ENCODE results near the gene SAMD8.

SAMD8 gene

DNA sequence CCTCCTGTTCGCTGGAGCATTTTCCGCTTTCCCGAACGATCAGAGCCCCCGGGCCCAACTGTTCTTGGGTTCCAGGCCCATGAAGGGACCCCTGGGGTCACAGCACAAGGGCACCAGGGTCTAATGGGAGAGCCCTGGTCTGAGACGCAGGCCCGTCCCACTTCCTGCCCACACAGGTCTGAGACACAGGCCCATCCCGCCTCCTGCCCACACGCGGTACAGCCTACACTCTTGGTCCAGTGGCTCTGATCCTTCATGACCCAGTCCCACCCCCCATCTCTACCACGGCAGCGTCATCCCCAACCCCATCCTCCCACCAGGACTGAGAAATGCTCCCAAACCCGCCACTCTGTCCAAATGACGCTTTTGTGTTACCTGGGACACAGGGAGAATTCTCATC lies 38.7 kb upstream of the SAMD8 start:
- H2BK12ac ChIP-seq (ENCODE audit: low read length in 2 of 2) = no peak overlapping the region
- H3K4me1 ChIP-seq (ENCODE audit: control insufficient read depth, insufficient read depth, low read depth, low read length) = peaks cover 3% of the 10 kb centered on the region
- H3K79me1 ChIP-seq (replicated peaks; ENCODE audit: low read length, poor library complexity, severe bottlenecking) = no peaks in the 10 kb centered on the region
- H2AK5ac ChIP-seq (ENCODE audit: low read length, severe bottlenecking) = no peak overlapping the region
- H3K4ac ChIP-seq (ENCODE audit: low read depth in 1 of 2, low read length in 2 of 2) = no peak overlapping the region
- H3K4me3 ChIP-seq (ENCODE audit: insufficient read depth in 1 of 2, low read depth in 1 of 2, low read length in 2 of 2) = no peak overlapping the region
- H3K14ac ChIP-seq (ENCODE audit: low read length in 2 of 2) = peak overlapping the region in 1 of 2 experiments; percentile 39
- H3K36me3 ChIP-seq (ENCODE audit: control insufficient read depth in 1 of 2, insufficient read depth in 2 of 2, low read depth in 1 of 2, low read length in 2 of 2) = no peaks in the 10 kb centered on the region
- no peaks in the 10 kb centered on the region for H3K9me3 ChIP-seq (ENCODE audit: control insufficient read depth, low read length)
- H3K4me2 ChIP-seq (ENCODE audit: low read length, poor library complexity, severe bottlenecking) = no peak overlapping the region
- H2BK5ac ChIP-seq (ENCODE audit: low read depth, low read length, poor library complexity, severe bottlenecking) = no peak overlapping the region
- H3K9ac ChIP-seq (ENCODE audit: low read length) = no peak overlapping the region
- 96% methylated on average over 14 of the region's 14 CpGs for WGBS
- H3K18ac ChIP-seq (ENCODE audit: low read depth in 1 of 2, low read length in 2 of 2) = no peak overlapping the region
- H3K27me3 ChIP-seq (ENCODE audit: control insufficient read depth in 1 of 2, insufficient read depth in 1 of 2, low read length in 2 of 2) = peaks cover 0 to 5% of the 10 kb centered on the region in 2 experiments
- H2BK120ac ChIP-seq (ENCODE audit: low read depth, low read length) = no peak overlapping the region
- H4K91ac ChIP-seq (ENCODE audit: low read length) = no peak overlapping the region
- H4K8ac ChIP-seq (ENCODE audit: low read length) = no peak overlapping the region
- H2BK15ac ChIP-seq (ENCODE audit: low read depth, poor library complexity, severe bottlenecking) = peak overlapping the region; percentile 49
- H3K27ac ChIP-seq (ENCODE audit: low read length, poor library complexity, severe bottlenecking) = no peak overlapping the region
- H2AFZ ChIP-seq (ENCODE audit: low read depth, low read length) = no peak overlapping the region
- no peak for DNase-seq
- no peak overlapping the region for H3K23ac ChIP-seq (ENCODE audit: low read length in 2 of 2)

DNA sequence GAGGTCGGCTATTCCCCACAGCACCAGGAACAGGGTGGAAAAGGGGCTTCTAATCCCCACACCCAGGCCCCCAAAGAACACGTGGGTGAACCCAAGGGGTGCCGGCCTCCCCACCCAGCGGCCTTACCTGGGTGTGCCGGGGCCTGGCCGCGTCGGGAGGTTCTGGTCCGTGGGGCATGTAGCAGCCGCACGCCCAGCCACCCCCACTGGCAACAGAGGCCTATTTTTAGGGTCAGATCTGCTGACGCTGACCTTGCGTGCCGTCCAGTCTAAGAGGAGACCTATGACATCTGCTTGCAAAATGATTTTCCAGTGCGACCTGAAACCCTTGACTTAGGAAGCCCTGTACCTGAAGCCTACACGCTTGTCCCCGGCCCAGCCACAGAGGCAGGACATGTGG lies 38.0 kb upstream of the SAMD8 start:
- H3K27ac ChIP-seq (ENCODE audit: low read length, poor library complexity, severe bottlenecking) = no peak overlapping the region
- peaks cover 3% of the 10 kb centered on the region for H3K4me1 ChIP-seq (ENCODE audit: control insufficient read depth, insufficient read depth, low read depth, low read length)
- H3K9me3 ChIP-seq (ENCODE audit: control insufficient read depth, low read length) = no peaks in the 10 kb centered on the region
- DNase-seq = no peak
- H3K4ac ChIP-seq (ENCODE audit: low read depth in 1 of 2, low read length in 2 of 2) = no peak overlapping the region
- H3K4me3 ChIP-seq (ENCODE audit: insufficient read depth in 1 of 2, low read depth in 1 of 2, low read length in 2 of 2) = no peak overlapping the region
- no peak overlapping the region for H2AK5ac ChIP-seq (ENCODE audit: low read length, severe bottlenecking)
- H3K23ac ChIP-seq (ENCODE audit: low read length in 2 of 2) = no peak overlapping the region
- no peak overlapping the region for H2BK12ac ChIP-seq (ENCODE audit: low read length in 2 of 2)
- H2BK120ac ChIP-seq (ENCODE audit: low read depth, low read length) = no peak overlapping the region
- H3K79me1 ChIP-seq (replicated peaks; ENCODE audit: low read length, poor library complexity, severe bottlenecking) = no peaks in the 10 kb centered on the region
- H4K8ac ChIP-seq (ENCODE audit: low read length) = no peak overlapping the region
- H3K14ac ChIP-seq (ENCODE audit: low read length in 2 of 2) = no peak overlapping the region
- H4K91ac ChIP-seq (ENCODE audit: low read length) = no peak overlapping the region
- no peak overlapping the region for H3K18ac ChIP-seq (ENCODE audit: low read depth in 1 of 2, low read length in 2 of 2)
- 96% methylated on average over 17 of the region's 17 CpGs for WGBS
- H3K36me3 ChIP-seq (ENCODE audit: control insufficient read depth in 1 of 2, insufficient read depth in 2 of 2, low read depth in 1 of 2, low read length in 2 of 2) = no peaks in the 10 kb centered on the region
- peaks cover 0 to 5% of the 10 kb centered on the region in 2 experiments for H3K27me3 ChIP-seq (ENCODE audit: control insufficient read depth in 1 of 2, insufficient read depth in 1 of 2, low read length in 2 of 2)
- H2BK15ac ChIP-seq (ENCODE audit: low read depth, poor library complexity, severe bottlenecking) = no peak overlapping the region
- H2AFZ ChIP-seq (ENCODE audit: low read depth, low read length) = no peak overlapping the region
- no peak overlapping the region for H3K9ac ChIP-seq (ENCODE audit: low read length)
- no peak overlapping the region for H3K4me2 ChIP-seq (ENCODE audit: low read length, poor library complexity, severe bottlenecking)
- no peak overlapping the region for H2BK5ac ChIP-seq (ENCODE audit: low read depth, low read length, poor library complexity, severe bottlenecking)

DNA sequence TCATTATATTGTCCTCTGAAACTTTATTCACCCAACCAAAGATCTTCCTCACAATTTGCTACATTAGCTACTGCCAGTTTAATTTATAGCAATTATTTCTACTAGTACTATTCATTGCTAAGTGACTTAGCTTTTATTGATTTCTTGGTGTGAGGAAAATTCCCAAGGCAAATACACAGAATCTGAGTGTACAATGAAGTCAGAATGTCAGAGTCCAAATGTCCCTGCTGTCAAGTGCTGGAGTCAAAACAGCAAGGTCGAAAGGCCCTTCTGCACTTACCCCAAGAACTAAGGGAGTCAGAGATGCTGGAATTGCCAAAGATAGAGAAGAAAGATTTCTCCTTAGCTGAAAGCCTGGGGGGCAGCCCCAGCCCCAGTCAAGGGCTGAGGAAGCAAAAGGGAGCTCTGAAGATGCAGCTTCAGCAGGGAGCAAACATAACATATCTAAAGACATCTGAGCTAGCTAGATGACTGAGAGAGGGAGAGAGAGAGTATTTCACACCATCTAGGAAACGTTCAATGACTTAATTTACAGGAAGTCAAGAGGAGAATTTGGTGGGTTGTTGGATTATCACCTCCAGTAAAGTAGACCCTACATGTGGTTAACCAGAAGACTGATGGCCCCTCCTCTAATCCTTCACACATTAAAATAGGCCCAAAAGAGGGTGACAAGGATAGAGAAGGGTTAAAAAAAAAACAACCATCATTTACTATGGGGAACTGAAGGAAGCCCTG lies 36.6 kb upstream of the SAMD8 start:
- H3K27me3 ChIP-seq (ENCODE audit: control insufficient read depth in 1 of 2, insufficient read depth in 1 of 2, low read length in 2 of 2) = peaks cover 0 to 7% of the 10 kb centered on the region in 2 experiments
- WGBS = 86% methylated on average over 1 of the region's 2 CpGs
- H3K4me2 ChIP-seq (ENCODE audit: low read length, poor library complexity, severe bottlenecking) = no peak overlapping the region
- no peak overlapping the region for H4K8ac ChIP-seq (ENCODE audit: low read length)
- H2AFZ ChIP-seq (ENCODE audit: low read depth, low read length) = no peak overlapping the region
- H2BK12ac ChIP-seq (ENCODE audit: low read length in 2 of 2) = no peak overlapping the region
- no peak overlapping the region for H2AK5ac ChIP-seq (ENCODE audit: low read length, severe bottlenecking)
- no peak overlapping the region for H3K9ac ChIP-seq (ENCODE audit: low read length)
- no peaks in the 10 kb centered on the region for H3K79me1 ChIP-seq (replicated peaks; ENCODE audit: low read length, poor library complexity, severe bottlenecking)
- H2BK15ac ChIP-seq (ENCODE audit: low read depth, poor library complexity, severe bottlenecking) = no peak overlapping the region
- no peak overlapping the region for H4K91ac ChIP-seq (ENCODE audit: low read length)
- no peak overlapping the region for H3K4ac ChIP-seq (ENCODE audit: low read depth in 1 of 2, low read length in 2 of 2)
- no peak overlapping the region for H3K18ac ChIP-seq (ENCODE audit: low read depth in 1 of 2, low read length in 2 of 2)
- H3K27ac ChIP-seq (ENCODE audit: low read length, poor library complexity, severe bottlenecking) = no peak overlapping the region
- no peaks in the 10 kb centered on the region for H3K36me3 ChIP-seq (ENCODE audit: control insufficient read depth in 1 of 2, insufficient read depth in 2 of 2, low read depth in 1 of 2, low read length in 2 of 2)
- no peak overlapping the region for H2BK5ac ChIP-seq (ENCODE audit: low read depth, low read length, poor library complexity, severe bottlenecking)
- H2BK120ac ChIP-seq (ENCODE audit: low read depth, low read length) = no peak overlapping the region
- H3K23ac ChIP-seq (ENCODE audit: low read length in 2 of 2) = no peak overlapping the region
- H3K9me3 ChIP-seq (ENCODE audit: control insufficient read depth, low read length) = no peaks in the 10 kb centered on the region
- DNase-seq = no peak
- no peak overlapping the region for H3K14ac ChIP-seq (ENCODE audit: low read length in 2 of 2)
- H3K4me1 ChIP-seq (ENCODE audit: control insufficient read depth, insufficient read depth, low read depth, low read length) = peaks cover 3% of the 10 kb centered on the region
- H3K4me3 ChIP-seq (ENCODE audit: insufficient read depth in 1 of 2, low read depth in 1 of 2, low read length in 2 of 2) = no peak overlapping the region

DNA sequence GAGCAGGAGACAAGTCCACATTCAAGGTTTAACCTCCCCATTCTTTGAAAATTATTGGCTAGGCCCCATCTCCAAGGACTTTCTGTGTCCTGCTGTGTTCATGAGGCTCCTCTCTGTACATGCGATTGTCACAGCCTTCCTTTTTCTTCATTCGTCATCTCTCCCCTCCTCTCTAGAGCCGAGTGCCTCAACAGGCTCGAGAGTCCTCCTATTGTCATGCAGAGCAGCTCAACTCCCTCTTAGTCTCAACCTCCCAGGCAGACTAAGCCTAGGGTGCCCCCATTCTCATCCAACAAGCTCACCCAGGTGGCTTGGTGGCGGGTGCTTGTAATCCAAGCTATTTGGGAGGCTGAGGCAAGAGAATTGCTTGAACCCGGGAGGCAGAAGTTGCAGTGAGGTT lies 35.1 kb upstream of the SAMD8 start:
- no peak for DNase-seq
- H4K8ac ChIP-seq (ENCODE audit: low read length) = no peak overlapping the region
- H3K36me3 ChIP-seq (ENCODE audit: control insufficient read depth in 1 of 2, insufficient read depth in 2 of 2, low read depth in 1 of 2, low read length in 2 of 2) = no peaks in the 10 kb centered on the region
- no peak overlapping the region for H3K18ac ChIP-seq (ENCODE audit: low read depth in 1 of 2, low read length in 2 of 2)
- H3K4me1 ChIP-seq (ENCODE audit: control insufficient read depth, insufficient read depth, low read depth, low read length) = peaks cover under 1% of the 10 kb centered on the region
- H2AK5ac ChIP-seq (ENCODE audit: low read length, severe bottlenecking) = no peak overlapping the region
- H2BK120ac ChIP-seq (ENCODE audit: low read depth, low read length) = no peak overlapping the region
- peaks cover 0 to 10% of the 10 kb centered on the region in 2 experiments for H3K27me3 ChIP-seq (ENCODE audit: control insufficient read depth in 1 of 2, insufficient read depth in 1 of 2, low read length in 2 of 2)
- H3K9me3 ChIP-seq (ENCODE audit: control insufficient read depth, low read length) = peaks cover 3% of the 10 kb centered on the region
- H3K23ac ChIP-seq (ENCODE audit: low read length in 2 of 2) = no peak overlapping the region
- H2BK12ac ChIP-seq (ENCODE audit: low read length in 2 of 2) = no peak overlapping the region
- H2BK5ac ChIP-seq (ENCODE audit: low read depth, low read length, poor library complexity, severe bottlenecking) = no peak overlapping the region
- WGBS = 72% methylated on average over 6 of the region's 6 CpGs
- H4K91ac ChIP-seq (ENCODE audit: low read length) = no peak overlapping the region
- no peak overlapping the region for H3K9ac ChIP-seq (ENCODE audit: low read length)
- H3K4ac ChIP-seq (ENCODE audit: low read depth in 1 of 2, low read length in 2 of 2) = no peak overlapping the region
- H3K4me2 ChIP-seq (ENCODE audit: low read length, poor library complexity, severe bottlenecking) = no peak overlapping the region
- H2BK15ac ChIP-seq (ENCODE audit: low read depth, poor library complexity, severe bottlenecking) = no peak overlapping the region
- H3K27ac ChIP-seq (ENCODE audit: low read length, poor library complexity, severe bottlenecking) = no peak overlapping the region
- H3K14ac ChIP-seq (ENCODE audit: low read length in 2 of 2) = no peak overlapping the region
- no peak overlapping the region for H3K4me3 ChIP-seq (ENCODE audit: insufficient read depth in 1 of 2, low read depth in 1 of 2, low read length in 2 of 2)
- H2AFZ ChIP-seq (ENCODE audit: low read depth, low read length) = no peak overlapping the region
- no peaks in the 10 kb centered on the region for H3K79me1 ChIP-seq (replicated peaks; ENCODE audit: low read length, poor library complexity, severe bottlenecking)

Measured in mesenchymal stem cell (in vitro differentiated cells and primary cell).